GM23248 (cell line): ENCODE data around the gene SEPHS1.

Experiments used
- EZH2 ChIP-seq: fragments of 200-600 bp; sonication (generic); IDR thresholded peaks from 2 replicates; pipeline ENCODE4 v1.6.1; 2018; ENCODE audit warnings: antibody characterized with exemption, mild to moderate bottlenecking; ENCODE audit not compliant: insufficient read depth, poor library complexity, severe bottlenecking
- EZH2phosphoT487 ChIP-seq: fragments of 200-600 bp; sonication (generic); IDR thresholded peaks from 2 replicates; pipeline ENCODE4 v1.6.1; 2018; ENCODE audit warnings: antibody characterized with exemption, moderate library complexity, mild to moderate bottlenecking, low read depth; ENCODE audit not compliant: insufficient read depth

- TF ChIP-seq EZH2 (no peak), EZH2phosphoT487 (no peak)
Observed at GRCh38 chr10:13268841-13269240, 79.3 kb downstream of the SEPHS1 start.
